Endothelial cell of umbilical vein (primary cell): ENCODE data around the gene PGS1. TPM values are rescaled to one million over a fixed set of nuclear protein-coding genes. Genes with fewer than 3 reads are reported as not detected.

ENCODE experiments used
- BruUV-seq: library from RNA; stranded (reverse); fragments of 400-500 nt; replicated peaks from 2 replicates; lab custom pipeline; 2021; lab: Mats Ljungman, UMichigan
- CTCF ChIA-PET: fragments of 300-600, 350-600 bp; sonication (Branson Sonifier 250); formaldehyde crosslinking; loops from one replicate; lab custom pipeline; 2021; ENCODE audit warnings: antibody characterized with exemption, inconsistent platforms; lab: Charles Lee
- POLR2A ChIA-PET: fragments of 300-600, 350-600 bp; sonication (Branson Sonifier 250); formaldehyde crosslinking; loops from one replicate; lab custom pipeline; 2021; ENCODE audit warnings: antibody characterized with exemption, inconsistent platforms; lab: Charles Lee
- DNase-seq: peaks from one replicate; pipeline ENCODE4 v3.0.0-alpha.2; 2011; ENCODE audit warnings: low read depth, low spot score
- FAIRE-seq: peaks from 2 replicates; lab custom pipeline; 2011; peaks lifted over from hg19 to GRCh38; lab: Jason Lieb, UNC
- H2AFZ ChIP-seq: 2 replicates; pipeline ENCODE4 v1.6.0; 2012; ENCODE audit warnings: low read depth, low read length, control low read depth, inconsistent platforms
- H3K27ac ChIP-seq: 2 replicates; pipeline ENCODE4 v1.5.1; 2011; ENCODE audit warnings: low read depth, mild to moderate bottlenecking, control low read depth, low read length, moderate library complexity; ENCODE audit not compliant: insufficient read depth
- H3K27me3 ChIP-seq, 2 experiments: 2 replicates each; pipeline versions ENCODE4 v1.6.0 to v1.6.1; 2011; ENCODE audit warnings: low read length in 2 of 2, mixed read lengths in 1 of 2; ENCODE audit not compliant: control insufficient read depth in 2 of 2, insufficient read depth in 2 of 2
- H3K36me3 ChIP-seq, 2 experiments: 2 replicates in 1 of 2; 3 replicates in 1 of 2; pipeline ENCODE4 v1.5.1; 2011; ENCODE audit warnings: low read length in 2 of 2, mild to moderate bottlenecking in 1 of 2, moderate library complexity in 1 of 2; ENCODE audit not compliant: control insufficient read depth in 2 of 2, insufficient read depth in 2 of 2; ENCODE audit errors: extremely low read depth in 1 of 2
- H3K4me1 ChIP-seq: 3 replicates; pipeline ENCODE4 v1.5.1; 2011; ENCODE audit warnings: mild to moderate bottlenecking, low read length; ENCODE audit not compliant: control insufficient read depth, insufficient read depth; ENCODE audit errors: extremely low read depth
- H3K4me2 ChIP-seq: 2 replicates; pipeline ENCODE4 v1.6.1; 2011; ENCODE audit warnings: low read length, control low read depth, mixed read lengths; ENCODE audit not compliant: insufficient read depth
- H3K4me3 ChIP-seq, 3 experiments: fragments of 200-600 bp in 1 of 3; sonication (generic), shearing (Covaris generic) in 1 of 3; replicated peaks in 1 of 3; 2 replicates each; pipeline ENCODE4 v1.5.1; 2011 to 2016; ENCODE audit warnings: control low read depth in 3 of 3, low read length in 3 of 3, mild to moderate bottlenecking in 2 of 3, inconsistent platforms in 1 of 3, low read depth in 1 of 3, moderate library complexity in 1 of 3; ENCODE audit not compliant: insufficient read depth in 1 of 3
- H3K79me2 ChIP-seq: 2 replicates; pipeline ENCODE4 v1.6.0; 2012; ENCODE audit warnings: low read length, inconsistent platforms; ENCODE audit not compliant: control insufficient read depth, insufficient read depth
- H3K9ac ChIP-seq: replicated peaks from 2 replicates; pipeline ENCODE3; 2011; ENCODE audit warnings: low read length, control low read depth; ENCODE audit not compliant: insufficient read depth; ENCODE audit errors: extremely low read depth
- H3K9me1 ChIP-seq: replicated peaks from 3 replicates; pipeline ENCODE4 v1.6.0; 2011; ENCODE audit warnings: mild to moderate bottlenecking, low read length; ENCODE audit not compliant: control insufficient read depth, insufficient read depth; ENCODE audit errors: extremely low read depth
- H3K9me3 ChIP-seq: replicated peaks from 2 replicates; pipeline ENCODE4 v1.5.1; 2012; ENCODE audit warnings: low read length, inconsistent platforms; ENCODE audit not compliant: control insufficient read depth, insufficient read depth
- H4K20me1 ChIP-seq: replicated peaks from 2 replicates; pipeline ENCODE3; 2011; ENCODE audit warnings: mild to moderate bottlenecking, low read length; ENCODE audit not compliant: control insufficient read depth, insufficient read depth; ENCODE audit errors: extremely low read depth
- CTCF ChIP-seq, 2 donors: IDR thresholded peaks; 1 replicate in 1 of 2; 2 replicates in 1 of 2; pipeline ENCODE4 v1.5.1; 2011; ENCODE audit warnings: low read length in 2 of 2, mild to moderate bottlenecking in 2 of 2, moderate library complexity in 2 of 2, control low read depth in 1 of 2, inconsistent platforms in 1 of 2, low read depth in 1 of 2; ENCODE audit not compliant: insufficient read depth in 1 of 2; ENCODE audit errors: extremely low read depth in 1 of 2
- EZH2 ChIP-seq: IDR thresholded peaks from 2 replicates; pipeline ENCODE4 v1.6.1; 2012; ENCODE audit warnings: borderline replicate concordance, low read depth, mild to moderate bottlenecking, moderate library complexity, low read length, inconsistent platforms; ENCODE audit not compliant: severe bottlenecking
- FOS ChIP-seq: IDR thresholded peaks from 2 replicates; pipeline ENCODE4 v1.6.1; 2011; ENCODE audit warnings: mild to moderate bottlenecking, low read length, moderate library complexity, borderline replicate concordance; ENCODE audit not compliant: insufficient read depth
- GATA2 ChIP-seq: IDR thresholded peaks from 2 replicates; pipeline ENCODE4 v1.7.0; 2011; ENCODE audit warnings: low read depth, mild to moderate bottlenecking, moderate library complexity, mixed read lengths, low read length; ENCODE audit not compliant: insufficient read length, insufficient read depth
- JUN ChIP-seq: IDR thresholded peaks from 2 replicates; pipeline ENCODE4 v1.6.1; 2011; ENCODE audit warnings: borderline replicate concordance, low read depth; ENCODE audit not compliant: insufficient read length, insufficient read depth
- MAX ChIP-seq: IDR thresholded peaks from 2 replicates; pipeline ENCODE4 v1.6.1; 2011; ENCODE audit not compliant: insufficient read depth, insufficient read length
- MYC ChIP-seq: IDR thresholded peaks from one replicate; pipeline ENCODE4 v1.6.1; 2011; ENCODE audit warnings: mild to moderate bottlenecking, low read depth, low read length
- POLR2A ChIP-seq: IDR thresholded peaks from 2 replicates; pipeline ENCODE4 v1.6.1; 2012; ENCODE audit warnings: low read depth, mild to moderate bottlenecking, control low read depth, low read length
- POLR2AphosphoS5 ChIP-seq: IDR thresholded peaks from 2 replicates; pipeline ENCODE4 v1.6.1; 2012; ENCODE audit warnings: low read depth, mild to moderate bottlenecking, control low read depth, low read length, moderate library complexity; ENCODE audit not compliant: insufficient read depth
- dilution Hi-C: fragments of 300-500 bp; cut with MboI; formaldehyde crosslinking; loops from one replicate; pipeline ENCODE4 v1.15.0; 2019; ENCODE audit warnings: low sequenced_read_pairs; ENCODE audit not compliant: extremely low pct_ligation_motif_present
- intact Hi-C: fragments of 100-400 bp; cut with micrococcal nuclease; formaldehyde crosslinking; loops from one replicate; pipeline ENCODE4 v1.10.0; 2022
- polyA plus RNA-seq, 4 experiments: library from polyadenylated mRNA; depleted of rRNA in 3 of 4; stranded (reverse) in 3 of 4; unstranded in 1 of 4; fragments of >200 nt; gene quantifications; 2 replicates each; pipeline versions ENCODE4 v1.2.1 to v1.2.3, GENCODE V29; 2011 to 2012; ENCODE audit warnings: missing spikeins in 1 of 4
- total RNA-seq: library from RNA; stranded (reverse); gene quantifications from 2 replicates; pipeline ENCODE4 v1.2.3, GENCODE V29; 2021

Gene PGS1
- total and polyA plus RNA-seq, 2 donors (not counting 3 experiments of a cell fraction or from before 2014, with no cell fraction given): 50.8 to 66.0 TPM

GRCh38 chr17:78398390-78398789 is 19.9 kb downstream of the PGS1 start:
- Histone ChIP-seq H3K9me1 (no peaks in the 10 kb centered on the region), H3K27ac (no peak overlapping the region), H3K9ac (no peak overlapping the region), H3K27me3 (no peaks in the 10 kb centered on the region), H3K79me2 (peaks cover 46% of the 10 kb centered on the region), H3K36me3 (peaks cover 20 to 56% of the 10 kb centered on the region in 2 experiments), H3K4me2 (no peak overlapping the region), H4K20me1 (no peaks in the 10 kb centered on the region), H3K4me3 (no peak overlapping the region), H2AFZ (no peak overlapping the region), H3K4me1 (peaks cover 14% of the 10 kb centered on the region), H3K9me3 (no peaks in the 10 kb centered on the region)
- POLR2A ChIA-PET: no interaction called here
- TF ChIP-seq JUN: no peak
- no peak for TF ChIP-seq GATA2
- dilution Hi-C loops (no loop called here), intact Hi-C loops (no loop called here)
- BruUV-seq: no TSS peak
- DNase-seq (no peak), FAIRE-seq (no peak)
- CTCF ChIA-PET: interaction anchor here (0.7 to 1.3 kb wide), 2 partner anchors 23 to 34 kb away, joined by 3 to 4 read pairs; no protein-coding TSS in a partner anchor

- TF ChIP-seq MYC (no peak), MAX (no peak), FOS (no peak), CTCF (IDR thresholded peaks at IDR 0.05; ENCODE audit: extremely low read depth in 1 of 2, insufficient read depth in 1 of 2, low read depth in 1 of 2, low read length in 2 of 2) (no peak), POLR2A (no peak), JUN (no peak), POLR2AphosphoS5 (no peak), GATA2 (no peak), EZH2 (no peak)
- BruUV-seq: no TSS peak
- H3K9me3 ChIP-seq: no peaks in the 10 kb centered on the region
- ChIA-PET POLR2A (no interaction called here), CTCF (interaction anchor here (0.7 to 1.3 kb wide), 2 partner anchors 23 to 35 kb away, joined by 3 to 4 read pairs; no protein-coding TSS in a partner anchor)
- no peak overlapping the region for H3K4me2 ChIP-seq
- intact Hi-C loops (no loop called here), dilution Hi-C loops (no loop called here)
- H3K4me1 ChIP-seq: peaks cover 13% of the 10 kb centered on the region
- no peak overlapping the region for H3K27ac ChIP-seq
- FAIRE-seq: no peak
- H3K9me1 ChIP-seq: no peaks in the 10 kb centered on the region
- H3K79me2 ChIP-seq: peaks cover 40% of the 10 kb centered on the region
- H3K27me3 ChIP-seq: no peaks in the 10 kb centered on the region
- H2AFZ ChIP-seq: no peak overlapping the region
- no peaks in the 10 kb centered on the region for H4K20me1 ChIP-seq
- H3K36me3 ChIP-seq: peaks cover 24 to 60% of the 10 kb centered on the region in 2 experiments
- H3K9ac ChIP-seq: no peak overlapping the region
- H3K4me3 ChIP-seq: no peak overlapping the region
- DNase-seq: no peak
Measured at GRCh38 chr17:78399028-78399692, 20.7 kb downstream of the PGS1 start.
